C4-2B (cell line): ENCODE results near the gene MCM3AP.

Experiments used
- ZFX ChIP-seq: fragments of 450-650 bp; IDR thresholded peaks from 2 replicates; pipeline ENCODE4 v1.6.1; 2017
- TF ChIP-seq, protein P1 (sequence below): fragments of 450-650 bp; conservative IDR thresholded peaks from 2 replicates; pipeline ENCODE4 v1.5.1; 2017; ENCODE audit warnings: mild to moderate bottlenecking

DNA sequence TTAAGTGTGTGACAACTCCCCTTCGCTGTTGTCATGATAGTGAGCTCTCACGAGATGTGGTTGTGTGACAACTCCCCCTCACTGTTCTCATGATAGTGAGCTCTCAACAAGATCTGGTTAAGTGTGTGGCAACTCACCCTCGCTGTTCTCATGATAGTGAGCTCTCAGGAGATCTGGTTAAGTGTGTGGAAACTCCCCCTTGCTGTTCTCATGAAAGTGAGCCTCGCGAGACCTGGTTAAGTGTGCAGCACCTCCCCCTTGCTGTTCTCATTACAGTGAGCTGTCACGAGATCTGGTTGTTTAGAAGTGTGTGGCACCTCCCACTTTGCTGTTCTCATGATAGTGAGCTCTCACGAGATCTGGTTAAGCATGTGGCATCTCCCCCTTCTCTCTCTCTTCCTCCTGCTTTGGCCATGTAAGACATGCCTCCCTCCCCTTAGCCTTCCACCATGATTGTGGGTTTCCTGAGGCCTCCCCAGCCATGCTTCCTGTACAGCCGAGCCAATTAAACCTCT, 31.7 kb downstream of the MCM3AP start:
- TF ChIP-seq, protein P1, sequence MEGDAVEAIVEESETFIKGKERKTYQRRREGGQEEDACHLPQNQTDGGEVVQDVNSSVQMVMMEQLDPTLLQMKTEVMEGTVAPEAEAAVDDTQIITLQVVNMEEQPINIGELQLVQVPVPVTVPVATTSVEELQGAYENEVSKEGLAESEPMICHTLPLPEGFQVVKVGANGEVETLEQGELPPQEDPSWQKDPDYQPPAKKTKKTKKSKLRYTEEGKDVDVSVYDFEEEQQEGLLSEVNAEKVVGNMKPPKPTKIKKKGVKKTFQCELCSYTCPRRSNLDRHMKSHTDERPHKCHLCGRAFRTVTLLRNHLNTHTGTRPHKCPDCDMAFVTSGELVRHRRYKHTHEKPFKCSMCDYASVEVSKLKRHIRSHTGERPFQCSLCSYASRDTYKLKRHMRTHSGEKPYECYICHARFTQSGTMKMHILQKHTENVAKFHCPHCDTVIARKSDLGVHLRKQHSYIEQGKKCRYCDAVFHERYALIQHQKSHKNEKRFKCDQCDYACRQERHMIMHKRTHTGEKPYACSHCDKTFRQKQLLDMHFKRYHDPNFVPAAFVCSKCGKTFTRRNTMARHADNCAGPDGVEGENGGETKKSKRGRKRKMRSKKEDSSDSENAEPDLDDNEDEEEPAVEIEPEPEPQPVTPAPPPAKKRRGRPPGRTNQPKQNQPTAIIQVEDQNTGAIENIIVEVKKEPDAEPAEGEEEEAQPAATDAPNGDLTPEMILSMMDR = no peak
- TF ChIP-seq ZFX = no peak
